GM23248 (cell line): Measurements from ENCODE around the gene GPHN. TPM values are rescaled to one million over a fixed set of nuclear protein-coding genes. Genes with fewer than 3 reads are reported as not detected.

Experiments used
- DNase-seq: peaks from one replicate; pipeline ENCODE4 v3.0.0-alpha.2; 2015
- H2AFZ ChIP-seq: fragments of 200-600 bp; sonication (generic); 2 replicates; pipeline ENCODE4 v1.6.1; 2016; ENCODE audit warnings: antibody characterized with exemption
- H3F3A ChIP-seq: fragments of 200-600 bp; sonication (generic); 2 replicates; pipeline ENCODE4 v1.6.1; 2016; ENCODE audit warnings: mild to moderate bottlenecking, antibody characterized with exemption, mixed run types; ENCODE audit not compliant: insufficient read depth
- H3K27ac ChIP-seq: fragments of 200-600 bp; sonication (generic); 2 replicates; pipeline ENCODE4 v1.5.1; 2016; ENCODE audit warnings: mild to moderate bottlenecking
- H3K27me3 ChIP-seq: fragments of 200-600 bp; sonication (generic); replicated peaks from 2 replicates; pipeline ENCODE4 v1.6.1; 2016; ENCODE audit warnings: mild to moderate bottlenecking; ENCODE audit not compliant: insufficient read depth
- H3K36me3 ChIP-seq: fragments of 200-600 bp; sonication (generic); 2 replicates; pipeline ENCODE4 v1.6.1; 2016; ENCODE audit warnings: low read depth, mild to moderate bottlenecking
- H3K4me1 ChIP-seq: fragments of 200-600 bp; sonication (generic); 2 replicates; pipeline ENCODE4 v1.6.1; 2016; ENCODE audit warnings: mild to moderate bottlenecking; ENCODE audit not compliant: insufficient read depth
- H3K4me2 ChIP-seq: fragments of 200-600 bp; sonication (generic); one replicate; pipeline ENCODE4 v1.6.1; 2016; ENCODE audit warnings: mild to moderate bottlenecking; ENCODE audit not compliant: unreplicated experiment
- H3K4me3 ChIP-seq: fragments of 200-600 bp; sonication (generic); 2 replicates; pipeline ENCODE4 v1.5.1; 2016; ENCODE audit warnings: mild to moderate bottlenecking
- H3K79me2 ChIP-seq: fragments of 200-600 bp; sonication (generic); 2 replicates; pipeline ENCODE4 v1.6.1; 2016; ENCODE audit warnings: mild to moderate bottlenecking; ENCODE audit not compliant: insufficient read depth
- H3K9ac ChIP-seq: fragments of 200-600 bp; sonication (generic); 2 replicates; pipeline ENCODE4 v1.6.1; 2016; ENCODE audit warnings: mild to moderate bottlenecking
- H3K9me2 ChIP-seq: fragments of 200-600 bp; sonication (generic); 2 replicates; pipeline ENCODE4 v1.6.1; 2016; ENCODE audit warnings: mixed run types, mild to moderate bottlenecking, moderate library complexity; ENCODE audit not compliant: insufficient read depth
- H3K9me3 ChIP-seq: fragments of 200-600 bp; sonication (generic); one replicate; pipeline ENCODE4 v1.6.1; 2017; ENCODE audit warnings: low read depth
- H4K20me1 ChIP-seq: fragments of 200-600 bp; sonication (generic); 2 replicates; pipeline ENCODE4 v1.6.0; 2016; ENCODE audit not compliant: insufficient read depth
- EZH2 ChIP-seq: fragments of 200-600 bp; sonication (generic); IDR thresholded peaks from 2 replicates; pipeline ENCODE4 v1.6.1; 2018; ENCODE audit warnings: antibody characterized with exemption, mild to moderate bottlenecking; ENCODE audit not compliant: insufficient read depth, poor library complexity, severe bottlenecking
- EZH2phosphoT487 ChIP-seq: fragments of 200-600 bp; sonication (generic); IDR thresholded peaks from 2 replicates; pipeline ENCODE4 v1.6.1; 2018; ENCODE audit warnings: antibody characterized with exemption, moderate library complexity, mild to moderate bottlenecking, low read depth; ENCODE audit not compliant: insufficient read depth
- WGBS, 2 experiments: methylation state at CpG; one replicate each; pipeline ENCODE4 v1.1.6; 2015 to 2017; ENCODE audit warnings: low lambda C conversion rate in 2 of 2, low coverage in 1 of 2; ENCODE audit errors: missing lambda C conversion rate in 2 of 2; 5-methylcytosine and 5-hydroxymethylcytosine counted together
- in situ Hi-C: fragments of 300-500 bp; cut with MboI; formaldehyde crosslinking; loops from 2 replicates; pipeline ENCODE4 v1.15.0; 2020
- polyA plus RNA-seq: library from polyadenylated mRNA; unstranded; fragments of >200 nt; fragmentation: Nextera tagmentation; extraction: Ambion mirVana; gene quantifications from 2 replicates; pipeline ENCODE4 v1.2.1, GENCODE V29; 2016
- total RNA-seq: library from RNA; depleted of rRNA; stranded (reverse); fragments of >200 nt; shearing (Covaris generic); gene quantifications from 2 replicates; pipeline ENCODE4 v1.2.3, GENCODE V29; 2014

The GPHN gene
- total and polyA plus RNA-seq, 2 experiments from 2014 or later = 7.6 to 9.3 TPM

- WGBS, 2 experiments = 69 to 70% methylated on average over 6 of the region's 6 CpGs
- H3K9me2 ChIP-seq = no peaks in the 10 kb centered on the region
- DNase-seq = no peak
- H3K9me3 ChIP-seq = no peaks in the 10 kb centered on the region
- no peak overlapping the region for H3K4me3 ChIP-seq
- H2AFZ ChIP-seq = no peak overlapping the region
- H3K4me2 ChIP-seq = no peak overlapping the region
- H4K20me1 ChIP-seq = no peaks in the 10 kb centered on the region
- in situ Hi-C loops = no loop called here
- TF ChIP-seq EZH2 = no peak
- TF ChIP-seq EZH2phosphoT487 = no peak
- no peak overlapping the region for H3K9ac ChIP-seq
- H3K27me3 ChIP-seq = no peaks in the 10 kb centered on the region
- no peaks in the 10 kb centered on the region for H3K36me3 ChIP-seq
- no peak overlapping the region for H3K27ac ChIP-seq
- H3K79me2 ChIP-seq = no peaks in the 10 kb centered on the region
- no peaks in the 10 kb centered on the region for H3K4me1 ChIP-seq
- no peaks in the 10 kb centered on the region for H3F3A ChIP-seq
Observed at GRCh38 chr14:66758031-66758613, 250.2 kb downstream of the GPHN start.

GRCh38 chr14:66772146-66772545 lies 264.2 kb downstream of the GPHN start:
- DNase-seq = no peak
- Histone ChIP-seq H3K36me3 (no peaks in the 10 kb centered on the region), H3K9ac (no peak overlapping the region), H3K4me3 (no peak overlapping the region), H3K9me3 (no peaks in the 10 kb centered on the region), H3K27ac (no peak overlapping the region), H3K9me2 (0 out of 2 replicates have a peak, but pooled peaks cover 4% of the 10 kb centered on the region), H3K79me2 (no peaks in the 10 kb centered on the region), H4K20me1 (no peaks in the 10 kb centered on the region), H3F3A (no peaks in the 10 kb centered on the region), H2AFZ (no peak overlapping the region), H3K27me3 (no peaks in the 10 kb centered on the region), H3K4me2 (no peak overlapping the region), H3K4me1 (no peaks in the 10 kb centered on the region)
- TF ChIP-seq EZH2 (no peak), EZH2phosphoT487 (no peak)
- WGBS, 2 experiments = 62% methylated on average over 2 of the region's 2 CpGs
- in situ Hi-C loops = no loop called here

GRCh38 chr14:66782853-66783252 lies 274.9 kb downstream of the GPHN start:
- in situ Hi-C loops = no loop called here
- Histone ChIP-seq H2AFZ (no peak overlapping the region), H3F3A (no peaks in the 10 kb centered on the region), H3K27me3 (no peaks in the 10 kb centered on the region), H3K36me3 (no peaks in the 10 kb centered on the region), H3K79me2 (no peaks in the 10 kb centered on the region), H3K9me3 (no peaks in the 10 kb centered on the region), H3K4me2 (no peak overlapping the region), H3K27ac (no peak overlapping the region), H3K9me2 (no peaks in the 10 kb centered on the region), H3K4me3 (no peak overlapping the region), H3K4me1 (no peaks in the 10 kb centered on the region), H4K20me1 (no peaks in the 10 kb centered on the region), H3K9ac (no peak overlapping the region)
- 90 to 96% methylated on average over 1 of the region's 1 CpG for WGBS, 2 experiments
- no peak for DNase-seq
- no peak for TF ChIP-seq EZH2phosphoT487
- TF ChIP-seq EZH2 = no peak

DNA sequence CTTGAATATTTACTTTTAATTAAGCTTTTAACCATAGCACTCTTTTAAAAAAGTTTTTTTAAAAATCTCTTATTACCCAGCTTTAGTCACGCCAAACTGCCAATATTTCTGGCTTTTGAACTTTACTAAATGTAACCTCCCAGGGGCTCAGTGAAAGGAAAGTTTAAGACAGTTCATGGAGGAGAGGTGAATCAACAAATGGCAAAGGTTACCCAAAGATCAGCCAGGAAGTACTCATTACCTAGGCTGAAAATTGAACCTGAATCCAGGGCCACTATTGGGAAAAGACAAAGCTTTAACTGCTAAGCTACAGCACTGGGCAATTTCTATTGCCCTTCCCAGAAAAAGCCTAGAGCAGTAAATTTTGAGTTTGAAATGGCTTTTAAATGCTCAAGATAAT lies 282.2 kb downstream of the GPHN start:
- DNase-seq = no peak
- H3K9me3 ChIP-seq = no peaks in the 10 kb centered on the region

More for the DNA sequence above, 282.2 kb downstream of the GPHN start:
- no peaks in the 10 kb centered on the region for H3K9me2 ChIP-seq
- no peak overlapping the region for H3K27ac ChIP-seq
- H3K4me1 ChIP-seq = no peaks in the 10 kb centered on the region
- H3K4me3 ChIP-seq = no peak overlapping the region
- H2AFZ ChIP-seq = no peak overlapping the region
- H4K20me1 ChIP-seq = no peaks in the 10 kb centered on the region
- H3F3A ChIP-seq = no peaks in the 10 kb centered on the region
- H3K79me2 ChIP-seq = no peaks in the 10 kb centered on the region
- no peaks in the 10 kb centered on the region for H3K27me3 ChIP-seq
- WGBS, 2 experiments = 94 to 100% methylated on average over 1 of the region's 1 CpG
- H3K4me2 ChIP-seq = no peak overlapping the region
- H3K9ac ChIP-seq = no peak overlapping the region
- TF ChIP-seq EZH2phosphoT487 (no peak), EZH2 (no peak)
- no peaks in the 10 kb centered on the region for H3K36me3 ChIP-seq
- in situ Hi-C loops = no loop called here
